Stomach smooth muscle (tissue), 2 donors: ENCODE results near the gene KRT75.
"Not testable (repeated sequence)": the region's sequence is repeated elsewhere in the genome, so short reads cannot be mapped to it uniquely, and the experiment has no call there.

Source experiments
- H3K27ac ChIP-seq: one replicate; pipeline ENCODE4 v1.7.0; 2013; ENCODE audit warnings: mild to moderate bottlenecking, low read length, inconsistent platforms
- H3K27me3 ChIP-seq, 2 donors: one replicate each; pipeline ENCODE4 v1.7.0; 2013; ENCODE audit warnings: low read length in 2 of 2; ENCODE audit not compliant: insufficient read depth in 2 of 2, control insufficient read depth in 1 of 2
- H3K36me3 ChIP-seq, 2 donors: one replicate each; pipeline ENCODE4 v1.7.0; 2013; ENCODE audit warnings: low read length in 2 of 2; ENCODE audit not compliant: control insufficient read depth in 2 of 2, insufficient read depth in 2 of 2
- H3K4me1 ChIP-seq: one replicate; pipeline ENCODE4 v1.7.0; 2013; ENCODE audit warnings: low read length; ENCODE audit not compliant: control insufficient read depth, insufficient read depth
- H3K4me3 ChIP-seq, 2 donors: one replicate each; pipeline ENCODE4 v1.7.0; 2013; ENCODE audit warnings: low read length in 2 of 2
- H3K9ac ChIP-seq, 2 donors: one replicate each; pipeline ENCODE4 v1.7.0; 2013; ENCODE audit warnings: low read length in 2 of 2, mild to moderate bottlenecking in 1 of 2
- H3K9me3 ChIP-seq, 2 donors: one replicate each; pipeline ENCODE4 v1.7.0; 2013; ENCODE audit warnings: low read length in 2 of 2; ENCODE audit not compliant: control insufficient read depth in 2 of 2
- donor health status: healthy.
- donor health status: Pancreatic carcinoma.

Gene KRT75

GRCh38 chr12:52415870-52416750 is 18.1 kb downstream of the KRT75 start:
- H3K9ac ChIP-seq, result no peak overlapping the region
- H3K4me1 ChIP-seq, result peaks cover 15% of the 10 kb centered on the region
- no peaks in the 10 kb centered on the region for H3K9me3 ChIP-seq
- no peaks in the 10 kb centered on the region for H3K27me3 ChIP-seq
- no peaks in the 10 kb centered on the region for H3K36me3 ChIP-seq
- H3K4me3 ChIP-seq, result no peak overlapping the region
- no peak overlapping the region for H3K27ac ChIP-seq

GRCh38 chr12:52414936-52415335 is 19.2 kb downstream of the KRT75 start:
- Histone ChIP-seq H3K36me3 (no peaks in the 10 kb centered on the region), H3K27me3 (no peaks in the 10 kb centered on the region), H3K9ac (no peak overlapping the region), H3K4me1 (peaks cover 15% of the 10 kb centered on the region), H3K27ac (no peak overlapping the region), H3K4me3 (no peak overlapping the region), H3K9me3 (no peaks in the 10 kb centered on the region)

- H3K9me3 ChIP-seq, result no peaks in the 10 kb centered on the region
- no peak overlapping the region for H3K4me3 ChIP-seq
- H3K27me3 ChIP-seq, result no peaks in the 10 kb centered on the region
- no peaks in the 10 kb centered on the region for H3K36me3 ChIP-seq
- H3K9ac ChIP-seq, result no peak overlapping the region
- peaks cover 15% of the 10 kb centered on the region for H3K4me1 ChIP-seq
- no peak overlapping the region for H3K27ac ChIP-seq
Measured at GRCh38 chr12:52413782-52414345, 20.3 kb downstream of the KRT75 start.

- Histone ChIP-seq H3K27ac (no peak overlapping the region), H3K9me3 (no peaks in the 10 kb centered on the region), H3K4me3 (no peak overlapping the region), H3K27me3 (no peaks in the 10 kb centered on the region), H3K9ac (no peak overlapping the region), H3K36me3 (no peaks in the 10 kb centered on the region), H3K4me1 (peaks cover 15% of the 10 kb centered on the region)
Measured at GRCh38 chr12:52413202-52413601, 21.0 kb downstream of the KRT75 start.

- Histone ChIP-seq H3K27ac (no peak overlapping the region), H3K27me3 (peaks cover 0 to under 1% of the 10 kb centered on the region in 2 donors), H3K9me3 (no peaks in the 10 kb centered on the region), H3K36me3 (no peaks in the 10 kb centered on the region), H3K9ac (no peak overlapping the region), H3K4me3 (no peak overlapping the region), H3K4me1 (peaks cover 12% of the 10 kb centered on the region)
Measured at GRCh38 chr12:52411815-52412214, 22.4 kb downstream of the KRT75 start.

GRCh38 chr12:52410589-52411248 is 23.5 kb downstream of the KRT75 start:
- H3K4me1 ChIP-seq, H3K9me3 ChIP-seq, H3K9ac ChIP-seq, H3K4me3 ChIP-seq, H3K27me3 ChIP-seq, H3K27ac ChIP-seq, H3K36me3 ChIP-seq: not testable (repeated sequence)

- Histone ChIP-seq H3K9me3 (no peaks in the 10 kb centered on the region), H3K27ac (no peak overlapping the region), H3K4me3 (no peak overlapping the region), H3K9ac (no peak overlapping the region), H3K27me3 (peaks cover 0 to 2% of the 10 kb centered on the region in 2 donors), H3K4me1 (no peaks in the 10 kb centered on the region), H3K36me3 (no peaks in the 10 kb centered on the region)
Measured at GRCh38 chr12:52407918-52408317, 26.3 kb downstream of the KRT75 start.

- Histone ChIP-seq H3K27me3 (peaks cover 0 to 2% of the 10 kb centered on the region in 2 donors), H3K36me3 (no peaks in the 10 kb centered on the region), H3K9ac (no peak within 1 kb of the TSS), H3K27ac (no peak within 1 kb of the TSS), H3K4me1 (no peaks in the 10 kb centered on the region), H3K4me3 (no peak within 1 kb of the TSS), H3K9me3 (no peaks in the 10 kb centered on the region)
Measured at GRCh38 chr12:52405922-52406385, 28.2 kb downstream of the KRT75 start, which contains the start of gene KRT82. Gene KRT82, minus strand, starts transcription at chr12:52406335. Its CDS starts 58 bp downstream, at chr12:52406277.

GRCh38 chr12:52404951-52405350 is 29.2 kb downstream of the KRT75 start:
- no peaks in the 10 kb centered on the region for H3K4me1 ChIP-seq
- peaks cover 0 to 3% of the 10 kb centered on the region in 2 donors for H3K27me3 ChIP-seq
- no peaks in the 10 kb centered on the region for H3K9me3 ChIP-seq
- no peak overlapping the region for H3K27ac ChIP-seq
- H3K4me3 ChIP-seq, result no peak overlapping the region
- H3K36me3 ChIP-seq, result no peaks in the 10 kb centered on the region
- no peak overlapping the region for H3K9ac ChIP-seq

GRCh38 chr12:52403561-52403960 is 30.6 kb downstream of the KRT75 start:
- H3K27me3 ChIP-seq, result peaks cover 0 to 5% of the 10 kb centered on the region in 2 donors
- H3K9ac ChIP-seq, result no peak overlapping the region
- no peak overlapping the region for H3K27ac ChIP-seq
- no peaks in the 10 kb centered on the region for H3K36me3 ChIP-seq
- no peaks in the 10 kb centered on the region for H3K9me3 ChIP-seq
- no peaks in the 10 kb centered on the region for H3K4me1 ChIP-seq
- no peak overlapping the region for H3K4me3 ChIP-seq
